NCI-H187 (cell line): ENCODE results near the gene GNAL.
"Not testable (repeated sequence)": the region's sequence is repeated elsewhere in the genome, so short reads cannot be mapped to it uniquely, and the experiment has no call there.

Experiments
- DNase-seq, 2 experiments: peaks; one replicate each; lab custom pipeline; 2025; lab: John Stamatoyannopoulos, UW

GNAL gene

DNA sequence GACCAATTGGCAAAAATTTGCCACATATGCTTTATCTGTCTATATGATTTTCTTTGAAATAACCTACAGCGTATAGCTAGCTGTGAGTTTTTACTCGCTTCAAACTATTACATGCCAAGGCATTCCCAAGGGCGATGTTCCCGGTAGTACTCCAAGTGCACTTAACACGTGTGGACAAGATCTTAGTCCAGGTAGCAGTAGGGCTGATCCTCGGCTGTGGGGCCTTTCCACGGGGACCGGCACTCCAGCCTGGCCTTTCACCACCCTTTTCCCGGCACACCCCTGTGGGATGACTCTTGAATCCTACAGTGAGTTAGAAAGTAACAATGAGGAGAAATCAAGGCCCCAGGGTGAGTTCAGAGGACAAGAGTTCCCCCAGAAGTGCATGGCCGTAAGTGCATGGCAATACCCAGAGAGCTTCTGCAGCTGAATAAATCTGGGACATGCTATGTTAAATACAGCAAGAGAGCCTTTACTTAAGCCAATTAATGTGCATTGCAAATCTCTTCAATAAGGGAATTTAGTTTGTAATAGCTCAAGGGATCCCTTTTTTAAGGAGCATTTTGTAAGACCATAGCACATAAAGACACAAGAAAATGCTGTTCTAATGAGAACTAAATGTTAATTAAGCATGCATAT, 188.6 kb downstream of the GNAL start:
- DNase-seq, result no peak

DNA sequence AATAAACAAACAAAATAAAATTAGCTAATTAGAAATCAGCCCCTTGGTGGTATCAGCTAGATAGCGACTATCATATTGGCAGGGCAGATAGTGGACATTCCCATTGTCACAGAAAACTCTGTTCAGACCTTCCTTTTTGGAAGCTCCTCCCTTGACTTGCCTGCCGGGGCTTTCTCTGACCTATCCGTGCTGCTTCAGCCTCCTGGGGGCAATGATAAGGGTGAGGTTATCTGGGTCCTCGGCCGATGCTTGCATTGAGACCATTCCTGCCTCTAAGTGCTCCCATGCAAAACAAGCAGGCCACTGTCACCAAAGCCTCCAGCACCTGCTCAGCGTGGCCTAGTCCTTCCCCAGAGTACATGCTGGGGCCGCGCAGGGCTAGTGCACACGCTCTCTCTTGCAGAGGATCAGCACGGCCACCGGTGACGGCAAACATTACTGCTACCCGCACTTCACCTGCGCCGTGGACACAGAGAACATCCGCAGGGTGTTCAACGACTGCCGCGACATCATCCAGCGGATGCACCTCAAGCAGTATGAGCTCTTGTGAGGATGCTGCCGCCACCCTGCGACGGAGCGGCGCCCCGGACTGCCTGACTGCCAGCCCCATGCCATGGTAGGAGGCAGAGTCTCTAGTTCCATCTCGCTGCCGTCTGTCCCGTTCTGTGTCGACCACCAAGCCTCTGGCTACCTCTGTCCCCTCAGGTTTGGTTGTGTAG, 191.7 kb downstream of the GNAL start:
- DNase-seq, result no peak

DNA sequence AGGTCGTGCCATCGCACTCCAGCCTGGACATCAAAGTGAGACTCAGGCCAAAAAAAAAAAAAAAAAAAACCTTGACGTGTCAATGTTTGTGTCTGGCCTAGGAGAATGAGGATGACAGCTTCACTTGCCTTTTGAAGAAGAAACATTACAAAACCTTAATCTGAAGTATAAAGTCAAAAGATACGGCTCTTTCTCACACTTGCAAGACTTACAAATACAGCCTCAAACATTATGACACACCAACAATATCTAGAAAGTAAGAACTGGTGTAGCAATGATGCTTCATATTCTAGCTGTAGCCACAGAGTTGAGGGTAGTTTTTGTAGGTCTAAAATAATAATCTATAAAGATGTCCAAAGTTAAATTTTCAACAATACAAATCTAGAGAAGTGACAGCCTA, 193.6 kb downstream of the GNAL start:
- no peak for DNase-seq

DNA sequence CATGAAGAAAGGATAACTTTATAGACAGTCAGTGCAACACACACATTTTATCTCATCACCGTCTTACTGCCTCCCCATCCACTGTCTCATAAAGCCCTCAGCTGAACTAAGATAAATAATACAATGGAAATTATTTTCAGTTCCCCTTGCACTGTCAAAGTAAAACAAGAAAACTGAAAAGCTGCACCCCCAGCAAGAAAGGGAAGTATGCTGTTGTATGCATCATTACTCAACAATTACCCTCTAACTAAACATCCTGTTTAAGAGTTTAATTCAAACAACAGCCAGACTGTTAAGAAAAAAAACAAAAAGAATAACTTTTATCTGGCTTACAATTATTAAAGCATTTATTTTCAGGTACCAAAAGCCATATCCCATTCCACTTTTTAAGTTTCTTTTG, 194.1 kb downstream of the GNAL start:
- no peak for DNase-seq

DNA sequence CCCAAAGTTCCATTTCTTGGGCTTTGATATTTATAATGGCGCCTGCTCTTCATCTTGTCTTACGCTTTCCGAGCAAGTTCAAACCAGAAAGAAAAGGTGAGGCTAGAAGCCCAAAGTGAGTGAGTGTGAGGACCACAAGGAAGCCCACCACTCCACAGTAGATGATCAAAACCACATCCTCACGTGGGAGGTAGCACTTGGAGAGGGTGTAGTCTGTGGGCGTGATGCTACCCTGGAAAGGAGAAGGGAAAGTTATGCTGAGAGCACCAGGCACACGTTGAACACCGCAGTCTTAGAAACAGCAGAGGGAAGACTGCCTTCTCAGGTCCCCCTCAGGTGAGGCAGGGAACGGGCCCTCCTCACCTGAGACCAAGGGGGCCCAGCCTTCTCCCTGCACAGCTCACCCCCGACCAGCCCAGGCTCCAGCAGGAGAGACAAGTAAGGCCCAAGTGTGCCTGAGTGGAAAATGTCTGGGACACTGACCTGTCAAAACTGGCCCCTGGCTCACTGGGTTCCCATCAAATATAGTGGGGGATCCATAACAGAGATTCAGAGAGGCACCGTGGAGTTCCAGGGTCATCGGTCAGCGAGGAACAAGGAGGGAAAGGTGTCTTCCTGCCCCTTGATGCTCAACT, 195.4 kb downstream of the GNAL start:
- DNase-seq, result no peak

DNA sequence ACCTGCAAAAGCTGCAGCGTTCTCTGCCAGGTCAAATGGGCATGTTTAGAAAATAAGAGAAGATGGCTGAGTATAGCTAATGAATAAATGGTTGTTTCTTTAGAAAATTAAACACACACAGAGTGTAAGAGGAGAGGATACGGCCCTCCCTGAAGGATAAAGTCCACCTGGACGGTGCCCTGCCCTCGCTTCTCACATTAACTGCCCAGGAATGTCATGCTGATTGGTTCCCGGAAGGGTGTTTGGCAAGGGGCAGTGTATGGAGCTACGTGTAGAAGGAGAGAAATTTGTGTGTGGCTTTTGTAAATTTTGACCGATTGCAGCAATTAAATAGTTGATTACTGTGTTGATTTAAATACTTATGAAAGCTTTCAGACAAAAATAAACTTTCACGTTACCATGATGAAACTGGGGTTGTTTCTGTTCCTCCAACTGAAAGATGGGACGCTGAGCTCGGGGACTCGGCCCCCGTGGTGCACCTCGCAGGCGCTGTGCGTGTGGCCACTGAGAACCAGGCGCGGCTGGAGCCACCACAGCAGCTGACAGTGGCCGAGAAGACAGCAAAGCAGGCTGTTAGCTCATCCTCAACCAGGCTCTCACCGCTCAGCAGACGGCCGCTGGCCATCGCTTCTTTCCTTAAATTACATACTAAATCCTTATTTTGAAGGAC, 196.3 kb downstream of the GNAL start:
- no peak for DNase-seq

DNA sequence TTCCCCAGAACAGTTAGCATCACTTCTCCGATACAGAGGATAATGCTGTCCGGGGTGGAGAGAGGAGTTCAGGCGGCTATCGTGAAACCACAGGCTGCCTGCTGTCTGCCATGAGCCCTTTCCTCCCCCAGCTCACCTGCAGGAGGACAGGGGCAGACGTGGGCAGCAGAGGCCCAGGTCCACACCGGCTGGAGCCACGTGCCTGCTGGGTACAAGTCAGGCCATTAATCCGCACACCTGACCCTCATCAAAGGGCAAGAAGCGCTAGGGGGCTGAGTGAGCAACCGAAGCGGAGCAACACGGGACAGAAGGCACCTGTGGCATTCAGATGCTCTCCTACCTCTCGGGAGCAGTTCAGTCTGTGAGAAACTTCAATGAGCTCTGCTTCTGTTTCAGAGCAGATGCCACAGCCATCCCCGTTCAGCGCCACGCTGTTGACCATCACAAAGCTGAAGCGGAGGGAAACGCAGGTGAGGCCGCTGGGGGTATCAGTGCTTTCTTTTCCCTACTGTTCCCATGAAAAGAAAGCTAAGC, 197.6 kb downstream of the GNAL start:
- no peak for DNase-seq

DNA sequence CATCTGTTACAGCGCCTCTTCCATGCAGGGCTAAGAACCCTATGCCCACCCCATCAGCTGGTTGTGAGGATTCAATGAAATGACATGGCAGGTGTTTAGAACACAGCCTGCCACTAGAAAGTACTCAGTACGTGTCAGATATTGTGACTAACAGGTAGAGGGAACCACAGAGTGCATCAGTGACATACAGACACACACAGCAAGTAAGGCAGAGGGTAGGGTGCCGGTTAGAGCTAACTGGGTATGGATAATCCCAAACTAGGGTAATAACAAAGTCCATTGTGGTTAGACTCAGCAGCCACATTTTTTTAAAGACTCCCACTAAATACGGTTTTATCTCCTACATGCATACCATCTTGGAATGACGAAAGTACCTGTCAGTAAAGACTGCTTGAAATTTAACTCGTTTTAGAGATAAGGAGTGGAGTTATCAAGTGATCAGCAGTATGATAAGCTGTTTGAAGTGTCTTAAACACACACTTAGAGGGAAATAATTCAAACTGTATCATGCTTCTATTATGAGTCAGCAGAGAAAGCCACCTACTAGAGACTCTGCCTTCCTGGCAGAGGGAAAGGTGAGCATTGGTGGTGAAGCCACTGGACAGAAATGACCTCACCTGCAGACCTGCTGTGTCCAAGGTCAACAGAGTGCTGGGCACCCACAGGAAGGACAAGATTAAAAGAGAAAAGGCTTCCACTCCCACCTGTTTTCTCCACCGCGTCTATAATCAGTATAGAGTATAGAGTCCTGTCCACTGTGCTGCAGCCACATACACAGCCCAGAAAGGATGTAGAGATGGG, 198.5 kb downstream of the GNAL start:
- no peak for DNase-seq

DNA sequence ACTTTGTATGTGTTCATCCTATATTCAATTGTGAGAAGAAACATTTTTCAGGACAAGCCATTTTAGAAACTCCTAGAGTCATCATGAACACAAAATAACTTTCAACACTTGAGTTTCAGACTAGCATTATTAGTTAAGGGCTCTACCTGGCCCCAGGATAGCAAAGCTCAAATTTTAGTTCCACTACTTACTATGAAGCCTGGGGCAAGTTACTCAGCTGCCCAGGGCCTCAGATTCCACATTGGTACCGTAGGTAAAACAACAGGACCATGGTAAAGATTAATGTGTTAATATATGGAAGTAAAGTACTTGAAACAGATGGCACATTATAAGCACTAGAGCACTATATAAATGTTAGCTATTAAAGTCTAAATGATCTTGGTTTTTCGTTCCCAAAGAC, 199.7 kb downstream of the GNAL start:
- DNase-seq, result no peak

DNA sequence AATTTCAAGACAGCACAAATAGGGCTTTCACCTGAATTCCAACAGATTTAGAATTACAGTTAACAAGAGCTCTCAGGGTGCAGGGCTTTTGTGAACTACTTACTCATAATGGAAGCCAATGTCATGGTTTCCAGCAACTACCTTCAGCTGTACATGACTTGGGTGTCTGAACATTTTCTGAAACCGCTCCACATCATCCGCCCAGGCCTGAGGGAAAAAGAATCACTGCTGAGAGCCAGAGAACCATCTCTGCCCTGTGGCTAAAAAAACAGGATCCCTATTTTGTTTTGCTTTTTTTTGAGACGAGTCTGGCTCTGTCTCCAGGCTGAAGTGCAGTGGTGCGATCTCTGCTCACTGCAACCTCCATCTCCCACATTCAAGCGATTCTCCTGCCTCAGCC, 200.2 kb downstream of the GNAL start:
- DNase-seq, result no peak

DNA sequence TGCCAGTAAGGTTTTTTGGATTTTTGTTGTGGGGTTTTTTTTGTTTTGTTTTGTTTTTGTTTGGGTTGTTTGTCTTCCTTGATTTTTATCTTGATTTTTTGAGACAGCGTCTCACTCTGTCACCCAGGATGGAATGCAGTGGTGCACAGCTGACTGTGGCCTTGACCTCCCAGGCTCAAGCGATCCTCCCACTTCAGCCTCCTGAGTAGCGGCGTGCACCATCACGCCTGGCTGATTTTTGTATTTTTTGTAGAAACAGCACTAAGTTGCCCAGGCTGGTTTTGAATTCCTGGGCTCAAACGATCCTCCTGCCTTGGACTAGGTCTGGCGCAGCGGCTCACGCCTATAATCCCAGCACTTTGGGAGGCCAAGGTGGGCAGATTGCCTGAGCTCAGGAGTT, 202.7 kb downstream of the GNAL start:
- DNase-seq, result no peak

DNA sequence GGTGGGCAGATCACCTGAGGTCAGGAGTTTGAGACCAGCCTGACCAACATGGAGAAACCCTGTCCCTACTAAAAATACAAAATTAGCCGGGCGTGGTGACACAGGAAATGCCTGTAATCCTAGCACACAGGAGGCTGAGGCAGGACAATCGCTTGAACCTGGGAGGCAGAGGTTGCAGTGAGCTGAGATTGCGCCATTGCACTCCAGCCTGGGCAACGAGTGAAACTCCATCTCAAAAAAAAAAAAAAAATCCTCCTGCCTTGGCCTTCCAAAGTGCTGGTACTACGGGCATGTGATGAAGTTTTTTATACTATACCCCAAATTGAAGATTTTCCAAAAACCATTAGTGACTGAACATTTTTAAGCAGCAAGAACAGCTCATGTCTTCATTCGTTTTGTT, 203.4 kb downstream of the GNAL start:
- DNase-seq, result not testable (repeated sequence)

DNA sequence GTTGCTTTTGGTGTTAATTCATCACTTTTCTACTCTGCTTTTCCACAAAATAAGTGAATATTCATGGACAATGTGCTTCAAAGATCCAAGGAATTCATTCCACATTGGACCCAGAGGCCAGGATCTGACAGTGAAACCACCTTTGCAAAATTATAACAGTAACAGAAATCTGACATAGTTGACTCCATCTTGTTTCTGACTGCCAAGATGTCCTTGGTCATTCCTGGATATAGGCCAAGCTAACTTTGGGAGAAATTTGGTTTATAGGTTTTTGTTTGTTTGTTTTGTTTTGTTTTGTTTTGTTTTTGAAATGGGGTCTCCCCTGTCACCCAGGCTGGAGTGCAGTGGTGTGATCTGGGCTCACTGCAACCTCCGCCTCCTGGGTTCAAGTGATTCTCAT, 208.7 kb downstream of the GNAL start:
- DNase-seq, result no peak

DNA sequence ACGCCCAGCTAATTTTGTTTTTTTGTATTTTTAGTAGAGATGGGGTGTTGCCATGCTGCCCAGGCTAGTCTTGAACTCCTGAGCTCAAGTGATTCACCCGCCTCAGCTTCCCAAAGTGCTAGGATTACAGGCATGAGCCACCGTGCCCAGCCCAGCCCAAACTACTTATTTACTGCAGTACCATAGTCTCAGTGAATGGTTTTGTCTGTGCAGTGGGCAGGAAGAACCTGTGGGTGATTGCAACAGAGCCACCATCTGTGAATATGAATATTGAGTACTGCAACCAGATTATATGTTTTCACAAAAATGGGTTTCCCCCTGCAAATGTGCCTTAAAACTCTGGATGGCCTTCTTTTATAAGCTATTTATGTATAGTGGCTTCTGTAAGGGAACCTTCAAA, 210.0 kb downstream of the GNAL start:
- no peak for DNase-seq

DNA sequence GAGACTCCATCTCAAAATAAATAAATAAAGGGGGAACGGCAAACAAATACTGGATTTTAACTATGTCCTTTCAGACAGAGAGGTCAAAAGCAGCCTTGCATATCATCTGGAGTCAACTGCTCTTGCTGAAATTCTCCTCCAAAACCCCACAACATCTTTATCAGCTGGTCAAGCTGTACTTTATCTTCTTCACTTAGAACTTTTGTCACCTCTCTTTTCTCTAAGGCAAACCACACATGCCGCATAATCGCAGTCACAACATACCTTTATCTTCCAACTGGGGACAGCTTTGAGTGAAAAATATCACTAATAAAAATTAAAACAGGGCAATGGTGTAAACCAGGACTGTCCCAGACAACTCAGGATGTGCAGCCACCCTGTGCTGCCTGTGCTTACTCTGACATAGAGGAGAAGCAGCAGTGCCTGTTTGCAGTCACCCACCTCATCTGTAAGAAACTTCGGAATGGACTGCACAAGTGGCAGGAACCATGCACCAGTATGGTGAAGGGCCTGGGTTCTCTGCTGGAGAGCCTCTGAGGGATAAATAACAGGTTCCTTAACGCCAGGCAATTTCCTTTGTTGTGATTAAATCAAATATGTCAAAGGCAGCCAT, 212.9 kb downstream of the GNAL start:
- DNase-seq, result no peak

DNA sequence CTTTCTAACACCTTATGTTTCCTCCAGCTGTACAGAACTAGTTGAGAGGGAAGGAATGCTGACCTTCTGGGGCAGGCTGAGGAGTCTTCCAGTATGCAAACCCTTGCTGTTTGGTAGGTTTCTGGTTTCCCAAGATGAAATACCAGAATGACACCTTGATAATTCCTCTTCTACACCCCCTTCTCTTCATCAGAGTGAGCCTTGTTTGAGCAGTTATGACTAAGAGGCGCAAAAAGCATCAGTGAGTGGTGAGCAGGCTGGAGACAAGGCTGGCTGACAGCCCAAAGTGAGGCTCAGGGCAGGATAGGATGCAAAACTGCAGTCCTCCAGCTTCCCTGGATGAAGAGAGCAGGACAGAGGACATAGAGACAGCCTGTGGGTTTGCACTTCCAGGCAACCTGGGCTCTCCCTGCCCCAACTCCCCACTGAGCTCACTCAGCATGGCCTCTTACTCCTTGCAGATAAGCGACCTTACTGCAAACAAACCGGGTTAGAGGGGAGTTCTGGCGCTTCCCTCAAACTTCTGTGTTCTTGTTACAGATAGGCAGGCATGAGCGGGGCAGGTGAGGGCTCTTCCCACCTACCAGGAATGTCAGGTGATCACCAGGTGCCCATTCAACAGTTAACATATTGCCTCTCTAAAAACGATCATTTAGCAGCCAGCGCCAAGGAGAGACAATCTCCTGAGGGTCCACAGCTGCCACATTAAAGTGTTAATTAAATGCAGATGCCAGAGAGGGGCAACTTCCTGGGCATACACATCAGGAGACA, 213.6 kb downstream of the GNAL start:
- DNase-seq, result no peak

DNA sequence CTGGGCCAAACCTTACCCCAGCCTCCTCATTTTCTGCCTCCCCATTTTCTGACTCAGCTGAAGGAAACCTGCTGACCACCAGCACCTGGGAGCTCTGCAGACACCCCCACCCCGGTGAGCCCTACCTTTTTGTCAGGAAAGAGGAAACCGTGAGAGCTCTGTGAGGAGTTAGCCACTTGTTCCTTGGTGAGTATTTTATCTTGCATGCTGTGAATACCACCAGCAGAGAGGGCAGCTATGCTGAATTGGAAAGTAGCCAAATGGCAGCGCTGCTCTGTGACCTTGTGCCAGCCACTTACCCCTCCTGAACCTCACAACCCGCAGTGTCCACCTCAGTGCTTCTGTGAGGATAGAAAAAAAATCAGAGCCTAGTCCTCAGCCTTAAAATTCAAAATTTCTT, 216.5 kb downstream of the GNAL start:
- no peak for DNase-seq

DNA sequence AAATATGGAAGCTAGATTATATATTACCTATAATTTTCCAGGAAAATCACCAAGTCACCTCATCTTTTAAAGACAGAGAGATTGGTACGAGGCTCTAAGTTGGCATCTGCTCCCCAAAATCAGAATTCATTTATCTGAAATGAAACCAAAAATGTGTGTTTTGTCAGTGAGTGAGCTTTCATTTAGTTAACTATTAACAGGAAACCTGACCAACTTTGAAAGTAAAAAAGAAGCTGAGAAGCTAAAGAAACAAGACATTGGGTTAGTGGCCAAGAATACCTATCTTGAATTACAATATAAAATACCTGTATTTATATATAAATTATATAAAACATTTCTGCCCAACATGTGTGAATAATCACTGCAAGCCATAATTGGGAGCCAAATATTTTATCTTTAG, 217.1 kb downstream of the GNAL start:
- DNase-seq, result no peak

DNA sequence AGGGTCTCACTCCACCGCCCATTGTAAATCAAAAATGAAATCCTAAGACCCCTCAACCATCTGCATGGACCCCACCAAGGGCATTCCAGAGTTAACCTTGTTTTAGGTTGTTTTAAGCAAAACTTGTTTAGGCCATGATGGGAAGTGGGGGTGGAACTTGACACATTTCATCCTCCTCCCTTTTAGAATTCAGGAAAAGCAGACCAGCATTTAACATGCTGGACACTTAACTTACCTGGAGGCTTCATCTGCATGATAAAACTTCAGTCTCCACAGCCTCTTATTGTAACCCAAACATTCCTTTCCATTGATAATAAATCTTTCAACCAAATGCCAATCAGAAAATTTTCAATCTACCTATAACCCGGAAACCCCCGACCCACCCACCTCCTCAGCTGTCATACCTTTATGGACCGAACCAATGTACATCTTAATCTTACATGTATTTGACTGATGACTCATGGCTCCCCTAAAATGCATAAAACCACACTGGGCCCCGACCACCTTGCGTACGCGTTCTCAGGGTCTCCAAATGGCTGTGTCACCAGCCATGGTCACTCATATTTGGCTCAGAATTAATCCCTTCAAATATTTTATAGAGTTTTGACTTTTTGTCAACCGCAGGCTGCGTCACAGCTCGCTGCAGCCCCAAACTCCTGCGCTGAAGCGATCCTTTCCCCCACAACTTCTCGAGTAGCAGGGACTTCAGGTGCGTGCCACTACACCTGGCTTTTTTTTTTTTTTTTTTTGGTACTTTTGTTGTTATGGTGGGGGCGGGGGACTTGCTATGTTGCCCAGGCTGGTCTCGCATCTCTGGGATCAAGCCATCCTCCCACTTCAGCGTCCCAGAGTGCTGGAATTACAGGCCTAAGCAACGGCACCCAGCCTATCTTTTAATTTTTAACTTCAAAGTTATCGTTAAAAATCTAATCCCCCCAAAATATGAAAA, 218.1 kb downstream of the GNAL start:
- DNase-seq, result no peak
